ENCODE results near the gene BACE2.

- TF ChIP-seq EZH2 (IDR thresholded peaks at IDR 0.05), result no peak
- no peak for TF ChIP-seq POLR2A (IDR thresholded peaks at IDR 0.05; ENCODE audit: borderline replicate concordance, extremely low read depth, insufficient read depth, insufficient read length)
- TF ChIP-seq CTCF (IDR thresholded peaks at IDR 0.05 in 2 of 3, conservative IDR thresholded peaks at IDR 0.05 in 1 of 3; ENCODE audit: borderline replicate concordance in 1 of 3, insufficient read depth in 1 of 3, low read depth in 2 of 3, low read length in 2 of 3), result no peak
- no peak for TF ChIP-seq EGR1 (IDR thresholded peaks at IDR 0.05; ENCODE audit: low read depth)
These were observed 158.6 kb downstream of the BACE2 start for GRCh38 chr21:41326414-41327080.

Data from HCT116 (cell line).